ENCODE measurements around the gene MYADML2.

Gene MYADML2

DNA sequence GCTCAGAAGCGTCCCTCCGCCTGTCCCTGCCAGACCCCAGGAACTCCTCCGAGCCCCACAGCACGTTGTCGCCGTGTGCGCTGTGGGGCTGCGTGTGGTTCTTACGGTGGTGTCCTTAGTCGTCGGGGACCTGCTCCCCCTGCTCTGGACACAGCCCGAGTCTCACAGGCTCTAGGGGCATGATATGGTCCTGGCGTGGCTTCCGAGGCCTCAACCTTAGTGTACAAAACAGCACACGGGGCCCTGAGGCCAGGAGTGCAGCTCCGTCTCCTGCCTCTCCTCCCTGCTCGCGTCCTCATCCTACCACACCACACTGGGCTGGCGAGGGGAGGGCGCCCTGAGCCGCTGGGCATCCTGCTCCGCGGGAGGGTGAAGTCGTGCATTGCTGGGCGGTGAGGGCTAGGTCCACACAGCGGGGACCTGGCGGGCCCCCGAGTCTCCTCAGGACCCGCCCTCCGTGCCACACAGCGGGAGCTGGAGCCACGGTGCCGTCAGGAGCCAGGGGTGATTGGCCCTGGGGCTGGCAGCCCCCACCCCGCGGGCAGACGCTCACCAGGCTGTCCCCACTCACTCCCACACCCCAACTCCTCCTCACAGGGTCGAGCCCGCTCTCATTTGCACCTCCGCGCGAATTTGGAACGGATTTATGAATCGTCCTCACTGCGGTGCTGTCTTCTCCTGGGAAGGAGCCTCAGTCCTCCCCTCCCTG, 18.3 kb downstream of the MYADML2 start:
- no peak for DNase-seq (ENCODE audit: insufficient read length, low spot score)
- TF ChIP-seq, protein P1, sequence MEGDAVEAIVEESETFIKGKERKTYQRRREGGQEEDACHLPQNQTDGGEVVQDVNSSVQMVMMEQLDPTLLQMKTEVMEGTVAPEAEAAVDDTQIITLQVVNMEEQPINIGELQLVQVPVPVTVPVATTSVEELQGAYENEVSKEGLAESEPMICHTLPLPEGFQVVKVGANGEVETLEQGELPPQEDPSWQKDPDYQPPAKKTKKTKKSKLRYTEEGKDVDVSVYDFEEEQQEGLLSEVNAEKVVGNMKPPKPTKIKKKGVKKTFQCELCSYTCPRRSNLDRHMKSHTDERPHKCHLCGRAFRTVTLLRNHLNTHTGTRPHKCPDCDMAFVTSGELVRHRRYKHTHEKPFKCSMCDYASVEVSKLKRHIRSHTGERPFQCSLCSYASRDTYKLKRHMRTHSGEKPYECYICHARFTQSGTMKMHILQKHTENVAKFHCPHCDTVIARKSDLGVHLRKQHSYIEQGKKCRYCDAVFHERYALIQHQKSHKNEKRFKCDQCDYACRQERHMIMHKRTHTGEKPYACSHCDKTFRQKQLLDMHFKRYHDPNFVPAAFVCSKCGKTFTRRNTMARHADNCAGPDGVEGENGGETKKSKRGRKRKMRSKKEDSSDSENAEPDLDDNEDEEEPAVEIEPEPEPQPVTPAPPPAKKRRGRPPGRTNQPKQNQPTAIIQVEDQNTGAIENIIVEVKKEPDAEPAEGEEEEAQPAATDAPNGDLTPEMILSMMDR (IDR thresholded peaks at IDR 0.05; ENCODE audit: insufficient read depth, missing control alignments), result no peak
- no peak for FAIRE-seq

DNA sequence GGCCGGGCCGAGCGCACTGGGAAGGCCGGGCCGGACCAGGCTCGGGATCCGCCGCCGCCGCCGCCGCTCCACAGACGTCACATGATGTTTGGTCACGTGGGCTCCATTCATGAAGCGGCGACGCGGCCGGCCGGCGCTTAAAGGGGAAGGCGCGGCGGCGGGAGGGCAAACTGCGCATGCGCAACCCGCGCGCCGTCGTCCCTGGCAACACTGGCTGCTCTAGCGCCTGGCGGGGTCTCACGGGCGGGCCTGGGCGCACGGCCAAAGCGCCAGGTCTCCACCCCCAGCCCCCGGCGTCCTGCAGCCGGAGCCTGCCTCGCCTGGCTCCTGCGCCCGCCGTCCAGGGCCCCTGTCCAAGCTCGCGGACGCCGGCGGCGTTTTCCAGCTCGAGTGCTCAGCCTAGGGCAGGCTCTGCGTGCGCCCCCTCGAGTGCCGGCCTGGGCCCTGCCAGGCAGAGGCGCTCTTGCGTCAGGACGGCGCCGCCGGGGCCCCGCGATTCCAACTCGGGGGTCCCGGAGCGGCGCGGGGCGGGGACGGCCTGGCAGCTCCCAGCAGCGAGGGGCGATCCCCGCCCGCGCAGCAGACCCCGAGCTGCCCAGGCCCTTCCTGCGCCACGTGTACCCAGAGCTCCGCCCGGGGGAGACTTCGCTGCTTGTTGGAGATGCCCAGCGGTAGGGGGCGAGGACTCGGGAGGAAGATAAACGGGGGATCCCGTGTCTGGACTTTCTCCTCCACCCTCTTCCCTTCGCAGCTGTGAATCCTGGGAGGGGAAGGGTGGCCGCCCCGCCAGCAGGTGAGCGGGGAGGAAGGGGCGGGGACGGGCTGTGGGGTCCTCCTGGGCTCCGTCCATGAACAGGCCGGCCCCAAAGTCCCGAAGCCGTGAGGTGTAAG, 19.1 kb downstream of the MYADML2 start, which contains the start of gene MAFG:
MAFG (minus strand) TSS at position 83 of the 891 bp plus-strand sequence. CDS start 4,550 bp downstream, outside the sequence.
- DNase-seq (ENCODE audit: insufficient read length, low spot score), result peak; percentile 98
- FAIRE-seq, result no peak
- TF ChIP-seq, protein P1 (IDR thresholded peaks at IDR 0.05; ENCODE audit: insufficient read depth, missing control alignments), result peak; percentile 33

DNA sequence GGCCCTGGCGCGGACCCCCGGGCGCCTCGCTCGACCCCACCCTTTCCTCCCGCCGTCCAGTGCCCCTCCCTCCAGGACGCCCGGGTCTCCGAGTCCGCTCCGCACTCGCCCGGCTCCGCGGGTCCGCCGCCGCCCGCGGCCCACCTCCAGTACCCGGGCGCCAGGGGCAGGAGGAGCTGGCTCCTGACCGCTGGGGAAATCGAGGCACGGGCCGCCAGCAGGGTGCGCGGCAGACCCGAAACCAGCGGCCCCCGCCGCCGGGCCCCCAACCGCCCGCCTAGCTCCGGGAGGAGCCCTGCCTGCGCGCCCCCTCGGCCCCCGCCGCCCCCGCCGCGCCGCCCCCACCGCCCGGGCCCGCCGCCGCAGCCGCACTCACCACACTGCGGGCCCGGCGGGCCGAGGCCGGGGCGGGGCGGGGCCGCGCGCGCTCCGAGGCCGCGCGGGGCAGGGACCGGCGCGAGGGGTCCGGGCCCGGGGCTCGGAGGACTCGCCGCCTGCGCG, 19.8 kb downstream of the MYADML2 start:
- DNase-seq (ENCODE audit: insufficient read length, low spot score), result no peak
- no peak for FAIRE-seq
- TF ChIP-seq, protein P1 (IDR thresholded peaks at IDR 0.05; ENCODE audit: insufficient read depth, missing control alignments), result no peak

DNA sequence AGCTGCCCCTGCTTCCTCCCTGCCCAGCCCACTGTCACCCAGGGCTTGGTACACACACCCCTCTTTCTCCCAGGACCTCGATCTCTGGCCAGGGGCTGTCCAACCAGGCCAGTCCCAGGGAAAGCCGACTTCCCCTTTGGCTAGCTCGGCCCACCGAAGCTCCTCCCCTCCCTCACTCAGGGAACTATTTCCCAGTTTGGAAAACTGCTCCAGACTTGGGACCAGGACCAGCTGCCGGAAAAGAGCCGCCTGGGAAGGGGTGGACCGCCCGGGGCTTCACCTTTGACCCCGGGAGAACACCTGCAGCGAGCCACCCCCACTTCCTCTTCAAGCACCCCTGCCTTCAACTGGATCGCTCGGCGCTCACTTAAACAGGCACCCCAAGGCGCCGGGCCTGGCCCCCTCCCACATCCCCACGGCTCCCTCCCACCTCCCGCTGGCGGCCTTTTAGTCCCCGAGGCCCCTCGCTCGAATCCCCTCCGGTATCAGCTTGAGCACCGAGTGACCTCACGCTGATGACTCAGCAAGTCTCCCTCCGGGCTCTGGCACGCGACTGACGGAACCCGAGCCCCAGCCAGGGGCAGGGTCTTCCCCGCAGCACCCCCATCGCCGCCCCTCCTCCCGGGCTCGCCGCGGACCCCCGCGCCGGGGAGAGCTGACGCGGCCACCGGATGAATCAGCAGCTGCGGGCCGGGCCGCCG, 20.4 kb downstream of the MYADML2 start:
- TF ChIP-seq, protein P1 (IDR thresholded peaks at IDR 0.05; ENCODE audit: insufficient read depth, missing control alignments), result no peak
- DNase-seq (ENCODE audit: insufficient read length, low spot score), result no peak
- no peak for FAIRE-seq

DNA sequence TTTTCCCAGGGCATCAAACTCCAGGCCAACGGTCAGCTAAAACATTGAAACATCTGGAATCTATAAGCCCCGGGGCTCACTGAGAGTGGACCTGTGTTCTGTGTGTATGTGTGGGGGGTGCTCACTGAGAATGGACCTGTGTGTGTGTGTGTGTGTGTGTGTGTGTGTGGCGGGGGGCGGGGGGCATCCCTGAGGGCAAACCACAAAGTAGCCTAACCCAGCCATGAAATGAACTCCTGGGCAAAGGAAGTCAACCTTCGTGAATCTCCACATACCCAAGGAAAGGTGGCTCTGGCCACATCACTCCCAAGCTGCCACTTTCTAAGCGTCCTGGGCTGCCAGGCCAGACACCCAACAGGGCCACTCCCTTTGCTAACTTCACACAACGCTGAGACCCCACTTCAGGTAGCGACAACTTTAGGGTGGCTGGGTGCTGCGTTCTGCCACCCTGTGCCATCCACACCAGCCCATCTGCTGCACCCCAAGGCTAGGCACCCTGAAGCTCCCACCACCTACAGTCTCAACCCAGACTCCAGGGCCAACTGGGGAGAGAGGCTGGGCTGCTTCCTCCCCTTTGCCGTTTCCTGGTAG, 21.1 kb downstream of the MYADML2 start:
- TF ChIP-seq, protein P1 (IDR thresholded peaks at IDR 0.05; ENCODE audit: insufficient read depth, missing control alignments), result no peak
- no peak for FAIRE-seq
- DNase-seq (ENCODE audit: insufficient read length, low spot score), result no peak

DNA sequence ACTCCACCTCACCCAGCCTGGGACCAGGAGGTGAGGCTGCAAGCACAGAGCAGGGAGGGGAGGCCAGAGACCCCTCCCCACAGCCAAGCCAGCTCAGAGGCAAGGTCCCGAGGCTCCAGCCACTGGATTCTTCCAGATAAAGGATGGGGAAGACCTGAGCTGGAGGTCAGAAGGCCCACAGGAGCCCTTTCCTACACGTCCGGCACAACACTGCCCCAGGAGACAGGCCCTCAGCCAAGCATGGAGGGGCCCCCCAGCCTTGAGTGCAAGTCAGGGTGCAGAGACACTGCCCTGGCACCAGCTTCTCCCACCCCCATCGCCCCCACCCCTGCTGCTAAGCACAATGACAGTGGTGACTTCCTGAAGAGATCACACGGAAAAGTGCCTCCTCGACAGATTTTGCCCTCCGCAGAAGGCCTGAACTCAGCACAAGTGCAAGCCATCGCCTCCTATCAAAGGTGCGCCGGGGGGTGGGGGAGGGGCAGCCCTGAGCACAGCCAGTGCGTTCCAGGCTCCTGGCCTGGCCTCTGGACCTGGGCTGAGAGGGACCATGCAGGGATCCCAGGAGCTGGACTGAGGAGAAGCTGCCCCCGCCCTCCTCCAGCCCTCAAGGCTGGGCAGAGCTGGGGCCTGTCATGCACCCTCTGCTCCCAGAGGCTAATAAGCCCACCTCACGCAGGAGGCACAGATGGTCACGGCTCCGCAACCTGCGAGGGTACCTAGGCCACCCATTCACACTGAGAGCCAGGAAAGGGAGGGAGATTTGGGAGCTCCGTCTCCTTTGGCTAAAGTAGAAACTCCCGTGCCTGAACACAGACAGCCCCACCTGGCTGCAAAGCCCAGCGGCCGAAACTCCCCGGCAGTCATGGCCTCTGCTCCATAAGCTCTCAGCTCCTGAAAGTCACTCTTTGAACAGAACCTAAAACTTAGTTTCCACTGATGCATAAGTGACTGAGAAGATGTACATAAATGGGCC, 22.2 kb downstream of the MYADML2 start:
- no peak for DNase-seq (ENCODE audit: insufficient read length, low spot score)
- no peak for FAIRE-seq
- TF ChIP-seq, protein P1 (IDR thresholded peaks at IDR 0.05; ENCODE audit: insufficient read depth, missing control alignments), result no peak

Data from D721Med (cell line).